Measurements from ENCODE around the gene TLE2. TPM values are rescaled to one million over a fixed set of nuclear protein-coding genes. Genes with fewer than 3 reads are reported as not detected.
"Not testable (repeated sequence)": the region's sequence is repeated elsewhere in the genome, so short reads cannot be mapped to it uniquely, and the experiment has no call there.

TLE2 gene
- total RNA-seq, 1 donor from 2014 or later, result 21.8 TPM

DNA sequence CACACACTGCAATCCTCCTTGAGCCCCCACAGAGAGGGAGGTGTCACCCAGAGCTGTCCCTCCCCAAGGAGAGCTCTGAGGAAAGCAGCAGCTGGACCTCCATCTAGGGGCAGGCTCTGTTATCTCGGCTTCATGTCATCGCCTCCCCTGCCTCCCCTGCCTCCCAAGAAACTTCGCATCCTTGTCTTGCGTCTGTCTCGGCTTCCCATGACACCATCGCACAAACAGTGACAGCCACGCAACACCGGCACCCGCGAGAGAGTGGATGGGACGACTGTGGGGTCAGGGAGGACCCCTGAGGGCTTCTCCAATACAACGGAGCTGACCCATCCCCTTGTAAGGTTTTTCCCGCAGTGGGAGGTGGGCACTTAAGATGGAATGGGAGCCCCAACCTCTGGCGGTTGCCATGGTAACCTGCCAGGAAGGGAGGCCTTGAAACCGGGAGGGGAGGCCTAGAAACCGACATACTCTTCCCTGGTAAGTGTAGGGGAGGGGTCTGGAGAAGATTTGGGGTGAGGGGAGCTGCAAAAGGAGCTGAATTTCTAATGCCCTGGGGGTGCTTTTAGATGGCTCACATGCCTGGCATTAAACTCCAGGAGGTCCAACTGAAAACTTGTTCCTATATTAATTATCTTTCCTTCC is 16.3 kb downstream of the TLE2 start:
- no peak for DNase-seq

- not testable (repeated sequence) for DNase-seq
Observed at GRCh38 chr19:3012059-3012458, 17.0 kb downstream of the TLE2 start.

DNA sequence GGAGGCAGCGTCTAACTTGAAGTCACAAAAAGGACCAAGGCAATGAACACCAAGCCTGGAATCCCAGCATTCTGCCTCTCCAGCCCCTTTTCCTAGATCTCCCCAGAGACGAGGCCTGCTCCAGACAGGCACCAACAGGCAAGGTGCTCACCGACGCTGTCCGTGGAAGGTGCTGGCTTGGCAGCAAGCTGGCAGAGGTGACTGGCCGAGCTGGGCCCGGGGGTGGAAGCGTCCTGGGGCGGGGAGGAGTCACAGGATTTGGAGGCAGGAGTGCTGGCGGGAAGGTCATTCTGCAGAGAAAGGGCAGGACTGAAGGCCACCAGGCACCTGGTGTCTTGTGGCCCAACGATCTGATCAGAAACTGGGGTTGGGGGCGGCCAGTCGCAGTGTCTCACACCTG is 18.2 kb downstream of the TLE2 start:
- no peak for DNase-seq

DNA sequence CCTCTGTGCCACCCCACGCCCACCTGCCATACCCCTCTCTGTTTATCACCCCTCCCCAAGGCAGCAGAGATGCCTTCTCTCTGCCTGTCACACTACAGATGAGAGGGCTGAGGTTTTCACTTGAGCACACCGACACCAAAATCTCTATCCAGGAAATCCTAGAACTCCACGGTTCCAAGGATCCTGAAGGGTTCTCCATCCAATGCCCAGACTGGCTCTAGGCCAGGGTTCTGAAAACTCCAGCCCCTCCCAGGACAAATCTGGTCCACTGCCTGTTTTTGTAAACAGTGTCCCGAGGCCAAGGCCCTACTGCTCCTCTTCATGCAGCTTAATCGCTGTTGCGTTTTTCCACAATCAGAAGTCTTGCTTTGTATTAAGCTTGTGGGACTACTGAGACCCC is 20.1 kb downstream of the TLE2 start:
- no peak for DNase-seq

DNA sequence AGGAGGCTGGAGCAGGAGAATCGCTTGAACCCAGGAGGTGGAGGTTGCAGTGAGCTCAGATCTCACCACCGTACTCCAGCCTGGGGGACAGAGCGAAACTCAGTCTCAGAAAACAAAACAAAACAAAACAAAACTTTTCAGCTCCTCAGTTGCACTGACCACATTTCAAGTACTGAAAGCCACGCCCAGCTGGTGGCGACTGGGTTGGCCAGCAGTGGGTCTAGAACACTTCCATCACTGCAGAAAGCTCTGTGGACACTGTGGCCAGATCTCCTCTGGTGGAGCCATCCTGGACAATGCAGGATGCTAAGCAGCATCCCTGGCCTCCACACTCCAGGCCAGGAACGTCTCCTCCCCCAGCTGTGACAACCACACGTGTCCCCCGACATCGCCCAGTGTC is 21.1 kb downstream of the TLE2 start:
- no peak for DNase-seq

- no peak for DNase-seq
Observed at GRCh38 chr19:3006075-3006767, 22.9 kb downstream of the TLE2 start.

GRCh38 chr19:3005345-3005744 is 23.7 kb downstream of the TLE2 start:
- no peak for DNase-seq

DNA sequence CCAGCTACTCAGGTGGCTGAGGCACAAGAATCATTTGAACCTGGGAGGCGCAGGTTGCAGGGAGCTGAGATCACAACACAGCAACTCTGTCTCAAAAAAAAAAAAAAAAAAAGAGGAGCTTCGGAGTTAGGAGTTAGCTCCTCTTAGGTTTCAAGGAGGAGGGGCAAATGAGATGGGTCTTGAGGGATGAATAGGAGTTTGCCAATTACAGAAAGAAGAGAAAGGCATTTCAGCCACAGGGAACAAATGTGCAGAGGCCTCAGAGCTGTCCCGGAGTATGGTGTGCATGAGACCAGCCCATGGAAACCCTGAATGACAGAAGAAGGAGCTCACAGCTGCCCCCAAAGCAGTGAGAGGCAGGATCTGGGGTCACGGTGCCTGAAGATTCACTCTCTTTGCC is 24.6 kb downstream of the TLE2 start:
- no peak for DNase-seq

DNA sequence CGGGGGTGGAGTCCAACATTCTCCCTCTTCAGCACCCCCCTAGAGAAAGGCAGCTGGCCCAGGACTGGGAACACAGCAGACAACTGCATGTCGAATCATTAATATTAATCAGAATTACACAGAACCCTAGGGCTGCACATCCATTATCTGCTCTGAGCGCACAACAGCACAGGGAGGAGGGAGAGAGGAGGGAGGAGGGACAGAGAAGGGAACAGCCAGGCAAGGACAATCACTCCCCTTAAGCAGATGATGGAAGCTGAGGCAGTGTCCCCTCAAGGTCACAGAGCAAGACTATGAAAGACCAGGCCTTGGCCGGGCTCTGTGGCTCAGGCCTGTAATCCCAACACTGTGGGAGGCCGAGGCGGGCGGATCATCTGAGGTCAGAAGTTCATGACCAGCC is 26.0 kb downstream of the TLE2 start:
- no peak for DNase-seq

DNA sequence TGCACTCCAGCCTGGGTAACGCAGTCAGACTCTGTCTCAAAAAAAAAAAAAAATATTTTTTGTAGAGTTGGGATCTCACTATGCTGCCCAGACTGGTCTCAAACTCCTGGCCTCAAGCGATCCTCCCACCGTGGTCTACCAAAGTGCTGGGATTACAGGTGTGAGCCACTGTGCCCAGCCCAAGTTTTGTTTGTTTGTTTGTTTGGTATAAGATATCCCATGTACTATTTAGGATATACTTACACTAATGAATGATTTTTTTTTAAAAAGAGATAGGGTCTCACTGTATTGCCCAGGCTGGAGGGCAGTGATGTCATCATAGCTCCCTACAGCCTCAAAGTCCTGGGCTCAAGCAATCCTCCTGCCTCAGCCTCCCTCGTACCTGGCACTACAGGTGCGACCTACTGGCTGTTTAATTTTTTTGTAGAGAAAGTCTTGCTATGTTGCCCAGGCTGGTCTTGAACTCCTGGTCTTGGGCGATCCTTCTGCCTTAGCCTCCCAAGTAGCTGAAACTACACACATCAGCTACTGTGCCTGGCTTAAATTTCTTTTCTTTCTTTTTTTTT is 27.8 kb downstream of the TLE2 start:
- no peak for DNase-seq

DNA sequence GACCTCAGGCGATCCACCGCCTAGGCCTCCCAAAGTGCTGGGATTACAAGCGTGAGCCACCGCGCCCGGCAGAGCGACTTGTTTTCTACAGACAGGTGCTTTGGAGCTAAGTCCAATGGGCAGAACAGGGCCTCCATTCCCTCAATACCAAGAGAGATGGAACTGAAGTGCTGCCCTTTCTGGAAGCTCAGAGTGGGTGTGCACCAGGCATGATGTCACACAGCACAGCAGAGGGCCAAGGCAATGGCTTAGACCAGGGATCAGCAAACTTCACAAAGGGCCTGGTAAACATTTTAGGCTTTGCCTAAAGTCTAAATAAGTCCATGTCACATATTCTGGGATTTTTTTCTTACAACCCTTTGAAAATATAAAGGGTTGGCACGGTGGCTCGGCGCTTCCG is 30.4 kb downstream of the TLE2 start:
- no peak for DNase-seq

- no peak for DNase-seq
Observed at GRCh38 chr19:2997720-2998119, 31.4 kb downstream of the TLE2 start.

DNA sequence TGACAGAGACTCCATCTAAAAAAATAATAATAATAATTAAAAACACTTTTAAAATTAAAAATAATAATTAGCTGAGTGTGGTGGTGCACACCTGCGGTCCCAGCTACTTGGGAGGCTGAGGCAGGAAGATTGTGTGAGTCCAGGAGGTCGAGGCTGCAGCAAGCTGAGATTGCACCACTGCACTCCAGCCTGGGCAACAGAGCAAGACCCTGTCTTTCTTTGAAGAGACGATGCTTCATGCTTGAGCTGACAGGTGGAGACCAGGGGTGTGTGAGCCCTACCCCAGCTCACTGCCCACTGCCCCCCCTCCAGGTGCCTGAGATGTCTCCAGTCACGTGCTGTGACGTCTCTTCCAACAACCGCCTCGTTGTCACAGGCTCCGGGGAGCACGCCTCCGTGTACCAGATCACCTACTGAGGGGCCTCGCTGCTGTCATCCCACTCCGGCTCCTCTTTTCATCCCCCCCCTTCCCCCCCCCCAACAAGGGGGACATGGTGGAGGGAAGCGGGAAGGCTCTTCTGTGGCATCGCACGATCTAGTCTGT is 34.4 kb downstream of the TLE2 start:
- no peak for DNase-seq

- no peak for DNase-seq
Observed at GRCh38 chr19:2993579-2993978, 35.5 kb downstream of the TLE2 start.

DNA sequence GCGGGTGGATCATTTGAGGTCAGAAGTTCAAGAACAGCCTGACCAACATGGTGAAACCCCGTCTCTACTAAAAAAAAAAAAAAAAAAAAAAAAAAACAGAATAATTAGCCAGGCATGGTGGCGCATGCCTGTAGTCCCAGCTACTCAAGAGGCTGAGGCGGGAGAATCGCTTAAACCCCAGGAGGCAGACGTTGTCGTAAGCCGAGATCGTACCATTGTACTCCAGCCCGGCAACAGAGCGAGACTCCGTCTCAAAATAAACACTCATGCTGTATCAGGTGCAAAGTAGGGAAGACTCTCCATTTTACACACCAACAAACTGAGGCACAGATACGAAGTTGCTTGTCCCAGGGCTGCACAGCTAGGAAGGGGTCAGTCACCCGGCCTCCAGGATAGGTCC is 36.1 kb downstream of the TLE2 start:
- no peak for DNase-seq

GRCh38 chr19:2992333-2992732 is 36.7 kb downstream of the TLE2 start:
- not testable (repeated sequence) for DNase-seq

DNA sequence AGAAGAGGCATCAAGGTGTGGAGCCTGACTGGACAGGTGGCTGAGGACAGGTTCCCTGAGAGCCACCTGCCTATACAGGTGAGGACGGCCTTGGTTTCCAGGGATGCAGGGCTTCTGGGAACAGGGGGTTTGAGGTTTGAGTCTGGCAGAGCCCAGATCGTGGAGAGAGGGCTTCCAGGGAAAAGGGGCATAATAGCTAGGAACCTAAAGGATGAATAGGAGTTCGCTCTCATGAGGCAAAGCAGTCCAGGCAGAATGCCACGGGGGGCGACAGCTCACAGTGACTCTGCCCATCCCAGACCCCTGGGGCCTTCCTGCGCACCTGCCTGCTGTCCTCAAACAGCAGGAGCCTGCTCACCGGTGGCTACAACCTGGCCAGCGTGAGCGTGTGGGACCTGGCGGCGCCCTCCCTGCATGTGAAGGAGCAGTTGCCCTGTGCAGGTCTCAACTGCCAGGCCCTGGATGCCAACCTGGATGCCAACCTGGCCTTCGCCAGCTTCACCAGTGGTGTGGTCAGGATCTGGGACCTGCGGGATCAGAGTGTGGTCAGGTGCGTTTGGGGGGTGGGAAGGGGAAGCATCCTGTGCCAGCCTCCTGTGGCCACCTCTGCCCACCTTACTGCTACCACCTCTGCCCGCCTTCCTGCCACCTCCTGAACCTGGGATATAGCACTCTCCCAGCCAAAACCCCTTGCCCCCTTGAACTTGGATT is 39.7 kb downstream of the TLE2 start:
- DNase-seq, result no peak

DNA sequence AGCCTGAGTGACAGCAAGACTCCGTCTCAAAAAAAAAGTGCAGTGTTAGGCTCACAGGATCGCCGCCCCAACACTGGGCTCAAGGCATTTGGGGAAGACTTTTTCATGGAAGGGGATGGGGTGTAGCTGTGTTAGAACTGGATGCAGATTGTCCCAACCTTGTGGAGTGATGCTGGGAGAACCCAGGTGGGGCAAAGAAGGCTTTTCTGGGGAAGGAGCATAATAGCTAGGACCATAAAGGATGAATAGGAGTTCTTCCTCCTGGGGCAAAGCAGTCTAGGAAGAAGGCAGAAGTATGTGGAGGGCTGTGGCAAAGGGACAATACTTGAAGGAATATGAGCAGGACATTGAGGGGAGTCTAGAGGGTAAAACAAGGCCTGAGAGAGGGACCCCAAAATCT is 40.5 kb downstream of the TLE2 start:
- DNase-seq, result no peak

DNA sequence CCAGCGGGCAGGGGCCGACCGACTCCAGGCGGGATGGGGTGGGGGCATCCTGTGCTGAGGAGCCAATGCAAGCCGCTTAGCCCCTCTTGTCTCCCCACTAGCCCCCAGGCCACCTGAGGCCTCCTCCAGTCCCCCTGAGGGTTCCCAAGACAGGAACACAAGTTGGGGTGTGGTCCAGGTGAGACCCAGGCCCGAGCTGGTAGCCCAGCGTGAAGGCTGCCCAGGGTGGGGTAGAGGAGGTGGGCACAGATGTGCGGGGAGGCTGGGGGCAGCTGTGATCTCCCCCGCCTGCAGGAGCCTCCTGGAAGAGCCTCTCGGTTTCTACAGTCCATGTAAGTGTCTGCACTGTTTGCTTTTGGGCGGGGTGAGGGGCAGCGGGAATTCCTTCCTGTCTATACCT is 41.3 kb downstream of the TLE2 start:
- no peak for DNase-seq

- DNase-seq, result peak; percentile 33
Observed at GRCh38 chr19:2986951-2987524, 42.0 kb downstream of the TLE2 start.

GRCh38 chr19:2984215-2984528 is 44.9 kb downstream of the TLE2 start:
- DNase-seq, result no peak

DNA sequence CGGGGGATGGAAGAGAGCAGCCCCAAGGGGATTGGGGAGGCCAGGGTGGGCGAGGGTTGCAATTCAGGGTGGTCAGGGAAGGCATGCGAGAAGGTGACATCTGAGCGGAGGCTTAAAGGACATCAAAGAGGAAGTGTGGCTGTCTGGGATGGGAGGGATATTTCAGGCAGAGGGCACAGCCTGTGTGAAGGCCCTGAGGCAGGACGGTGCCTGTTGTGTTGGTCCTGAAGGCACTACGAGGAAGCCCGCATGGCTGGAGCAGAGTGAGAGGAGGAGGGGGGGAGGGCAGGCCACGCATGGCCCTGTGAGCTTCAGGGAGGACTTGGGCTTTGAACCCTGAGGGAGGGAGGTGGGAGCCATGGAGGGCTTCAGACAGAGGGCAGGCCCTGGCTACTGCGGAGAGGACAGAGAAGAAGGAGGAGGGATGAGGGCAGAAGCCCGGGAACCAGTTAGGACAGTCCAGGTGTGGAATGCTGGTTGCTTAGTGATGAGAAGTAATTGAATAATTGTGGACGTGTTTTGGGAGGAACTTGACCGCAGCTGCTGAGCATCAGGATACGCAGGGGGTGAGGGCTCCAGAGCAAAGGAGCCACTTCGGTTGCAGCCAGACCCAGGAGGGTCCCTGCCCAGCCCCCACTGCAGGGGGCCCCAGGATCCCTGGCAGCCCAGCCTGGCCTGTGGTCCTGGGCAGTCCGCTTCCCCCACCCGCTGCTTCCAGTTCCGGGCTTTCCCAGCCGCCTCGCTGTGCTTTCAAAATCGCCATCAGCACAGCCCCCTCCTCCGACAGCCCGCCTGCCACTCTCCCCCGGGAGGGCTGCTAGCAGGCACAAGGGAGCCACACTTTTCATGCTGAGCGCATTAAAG is 45.5 kb downstream of the TLE2 start:
- DNase-seq, result peak; percentile 60

All from dermis blood vessel endothelial cell (primary cell).